NOMO-1 (cell line): Measurements from ENCODE around the gene DIPK1A.

Experiments used
- DNase-seq, 2 experiments: peaks; one replicate each; lab custom pipeline; 2025; ENCODE audit not compliant: unreplicated experiment in 2 of 2; lab: John Stamatoyannopoulos, UW

The DIPK1A gene

GRCh38 chr1:92961131-92961895 lies at the start of gene DIPK1A:
TSS of gene DIPK1A (minus strand) at chr1:92961462. CDS start at chr1:92961429, 33 bp downstream.
- peak; percentile 56 to 83 for DNase-seq

GRCh38 chr1:93007941-93008577 lies 46.8 kb upstream of the DIPK1A start:
- DNase-seq = no peak

GRCh38 chr1:93005252-93005598 lies 44.0 kb upstream of the DIPK1A start:
- DNase-seq = peak in 1 of 2 experiments; percentile 20

GRCh38 chr1:93004566-93005251 lies 43.4 kb upstream of the DIPK1A start:
- DNase-seq = no peak

- DNase-seq = no peak
Measured at GRCh38 chr1:93003981-93004380, 42.7 kb upstream of the DIPK1A start.

GRCh38 chr1:93002781-93003180 lies 41.5 kb upstream of the DIPK1A start:
- no peak for DNase-seq

GRCh38 chr1:93001893-93002292 lies 40.6 kb upstream of the DIPK1A start:
- no peak for DNase-seq

- DNase-seq = no peak
Measured at GRCh38 chr1:93000751-93001175, 39.5 kb upstream of the DIPK1A start.

GRCh38 chr1:93000291-93000690 lies 39.0 kb upstream of the DIPK1A start:
- DNase-seq = no peak

- DNase-seq = no peak
Measured at GRCh38 chr1:92998821-92999220, 37.6 kb upstream of the DIPK1A start.

GRCh38 chr1:92995441-92996430 lies 34.5 kb upstream of the DIPK1A start:
- peak in 1 of 2 experiments; percentile 9 for DNase-seq

GRCh38 chr1:92994105-92994712 lies 32.9 kb upstream of the DIPK1A start:
- DNase-seq = peak; percentile 47 to 78

- DNase-seq = no peak
Measured at GRCh38 chr1:92993581-92993980, 32.3 kb upstream of the DIPK1A start.

GRCh38 chr1:92992877-92993276 lies 31.6 kb upstream of the DIPK1A start:
- DNase-seq = no peak

GRCh38 chr1:92992054-92992453 lies 30.8 kb upstream of the DIPK1A start:
- no peak for DNase-seq

GRCh38 chr1:92990828-92991227 lies 29.6 kb upstream of the DIPK1A start:
- no peak for DNase-seq

- no peak for DNase-seq
Measured at GRCh38 chr1:92989936-92990583, 28.8 kb upstream of the DIPK1A start.

GRCh38 chr1:92989253-92989652 lies 28.0 kb upstream of the DIPK1A start:
- DNase-seq = no peak

- no peak for DNase-seq
Measured at GRCh38 chr1:92987462-92987861, 26.2 kb upstream of the DIPK1A start.

- DNase-seq = no peak
Measured at GRCh38 chr1:92985101-92985500, 23.8 kb upstream of the DIPK1A start.
